Stimulated activated naive CD4-positive, alpha-beta T cell (primary cell): ENCODE data around the gene COLQ.
"Not testable (repeated sequence)": the region's sequence is repeated elsewhere in the genome, so short reads cannot be mapped to it uniquely, and the experiment has no call there.

Source experiments
- DNase-seq, 6 experiments: peaks; one replicate each; lab custom pipeline; 2025; lab: John Stamatoyannopoulos, UW

COLQ gene

DNA sequence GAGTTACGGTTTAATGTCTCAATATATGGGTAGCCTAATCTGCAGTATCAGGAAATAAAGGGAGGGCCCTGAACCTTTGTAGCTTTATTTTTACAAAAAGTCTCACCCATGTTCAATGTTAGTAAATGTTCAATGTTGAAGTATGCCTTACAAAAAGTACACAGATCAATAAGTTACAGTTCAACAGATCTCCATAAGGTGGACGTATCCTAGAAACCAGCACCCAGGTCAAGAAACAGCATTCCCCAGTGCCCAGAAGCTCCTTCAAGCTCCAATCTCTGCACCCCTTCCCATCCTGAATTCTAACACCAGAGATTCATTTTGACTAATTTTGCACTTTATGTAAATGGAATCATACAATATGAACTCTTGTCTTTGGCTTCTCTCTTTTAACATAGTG lies 31.3 kb downstream of the COLQ start:
- no peak for DNase-seq

DNA sequence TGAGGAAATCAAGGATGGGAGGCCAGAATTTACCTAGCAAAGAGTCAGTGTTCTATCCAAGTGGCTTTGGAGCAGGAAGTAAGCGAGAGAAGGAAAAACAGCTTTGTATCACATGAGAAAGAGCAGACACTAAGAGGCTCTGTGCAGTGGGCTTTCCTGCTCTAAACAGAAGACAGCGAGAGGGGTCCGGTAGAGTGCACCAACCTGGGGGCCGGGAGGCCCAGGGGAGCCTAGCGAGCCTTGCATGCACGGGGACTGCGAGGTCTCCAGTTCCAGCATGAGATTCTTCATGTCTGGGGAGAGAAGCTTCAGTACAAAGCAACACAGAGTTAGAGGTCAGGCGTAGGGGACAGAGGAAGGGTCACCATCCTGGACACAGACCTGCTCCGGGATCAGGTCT lies 33.5 kb downstream of the COLQ start:
- DNase-seq, result no peak

DNA sequence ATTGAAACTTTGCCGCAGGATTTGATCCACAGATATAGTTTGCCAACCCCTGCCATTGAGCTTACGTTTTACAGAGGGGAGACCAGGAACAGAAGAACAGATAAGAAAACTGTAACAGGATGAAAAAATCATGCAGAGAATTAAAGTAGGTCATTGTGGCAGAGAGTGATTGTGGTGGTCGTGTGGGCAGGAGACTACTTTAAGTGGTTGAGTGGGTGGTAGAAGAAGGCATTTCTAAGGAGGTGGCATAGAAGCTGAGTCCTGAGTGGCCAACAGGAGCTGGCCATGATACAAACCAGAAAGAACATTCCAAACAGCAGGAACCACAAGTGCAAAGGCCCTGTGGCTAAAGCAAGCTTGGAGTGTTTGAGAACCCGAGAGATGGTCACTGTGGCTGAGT lies 34.5 kb downstream of the COLQ start:
- DNase-seq, result no peak

DNA sequence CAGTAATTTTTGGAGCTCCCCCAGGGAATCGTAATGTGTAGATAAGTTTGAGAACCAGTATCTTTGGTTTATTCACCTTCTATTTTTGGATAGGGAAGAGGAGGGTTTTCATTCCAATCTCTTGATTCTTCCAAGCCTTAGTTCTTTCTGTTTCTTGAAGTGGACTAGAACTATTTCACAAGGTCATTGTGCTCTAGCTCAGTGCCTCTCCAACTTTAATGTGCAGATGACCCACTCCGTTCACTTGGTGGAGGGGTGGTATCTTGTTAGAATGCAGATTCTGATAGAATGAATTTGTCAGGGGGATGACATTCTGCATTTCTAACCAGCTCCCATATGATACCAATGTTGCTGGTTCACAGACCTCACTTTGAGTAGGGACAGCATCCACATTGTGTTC lies 35.5 kb downstream of the COLQ start:
- DNase-seq, result no peak

DNA sequence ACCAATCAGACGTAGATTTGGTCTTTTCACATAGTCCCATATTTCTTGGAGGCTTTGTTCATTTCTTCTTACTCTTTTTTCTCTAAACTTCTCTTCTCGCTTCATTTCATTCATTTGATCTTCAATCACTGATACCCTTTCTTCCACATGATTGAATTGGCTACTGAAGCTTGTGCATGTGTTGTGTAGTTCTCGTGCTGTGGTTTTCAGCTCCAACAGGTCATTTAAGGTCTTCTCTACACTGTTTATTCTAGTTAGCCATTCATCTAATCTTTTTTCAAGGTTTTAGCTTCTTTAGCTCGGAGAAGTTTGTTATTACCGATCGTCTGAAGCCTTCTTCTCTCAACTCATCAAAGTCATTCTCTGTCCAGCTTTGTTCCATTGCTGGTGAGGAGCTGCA lies 37.0 kb downstream of the COLQ start:
- not testable (repeated sequence) for DNase-seq

DNA sequence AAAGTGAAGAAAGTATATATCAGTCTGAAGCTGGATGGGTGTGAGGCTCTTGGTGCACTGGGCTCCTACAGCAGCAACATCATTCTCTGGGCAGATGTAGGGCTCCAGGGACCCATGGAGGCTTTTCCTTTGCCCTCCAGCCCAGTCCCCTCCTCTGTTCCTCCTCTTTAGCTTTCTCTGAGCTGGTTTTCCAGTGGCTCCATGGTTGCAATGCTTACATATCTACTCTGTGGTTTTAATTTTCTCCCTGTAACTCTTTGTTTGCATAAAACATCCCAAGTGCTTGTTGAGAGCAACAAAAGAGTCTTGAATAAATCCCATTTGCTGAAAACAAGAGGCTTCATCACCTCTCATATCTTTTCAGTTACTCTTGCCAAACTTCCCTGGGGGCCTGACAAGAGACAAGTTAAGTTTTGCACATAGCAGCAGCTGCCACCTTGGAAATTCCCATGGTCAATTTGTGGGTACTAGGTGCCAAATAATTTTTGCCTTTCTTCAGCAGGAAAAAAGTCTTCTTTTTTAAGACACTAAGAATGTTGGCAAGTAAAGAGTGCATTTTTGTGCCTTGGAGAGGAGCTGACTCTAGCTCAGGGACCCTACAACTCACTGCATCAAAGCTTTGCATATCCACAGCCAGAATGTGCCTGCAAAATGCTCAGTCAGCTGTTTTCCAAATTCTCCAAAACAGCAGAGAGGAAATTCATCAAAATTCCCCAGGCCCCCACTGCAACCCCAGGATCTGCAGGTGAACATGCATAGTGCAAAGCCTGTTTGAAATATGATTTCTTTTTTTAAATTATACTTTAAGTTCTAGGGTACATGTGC lies 41.9 kb downstream of the COLQ start:
- DNase-seq, result no peak

DNA sequence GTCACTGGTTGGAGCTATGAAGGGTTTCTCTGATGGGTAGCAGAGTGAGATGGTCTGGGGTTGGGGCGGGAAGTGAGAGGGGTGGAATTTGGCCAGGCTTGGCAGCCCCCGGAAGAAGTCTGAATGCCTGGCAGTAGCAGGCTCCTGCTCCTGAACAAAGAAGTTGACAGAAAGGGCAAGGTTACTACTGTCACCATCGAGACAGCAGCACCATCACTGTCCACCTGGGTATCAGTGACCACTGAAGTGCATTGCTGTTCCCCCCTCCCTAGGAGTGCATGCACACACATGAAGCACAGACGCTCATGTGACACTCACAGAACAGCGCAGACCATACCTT lies 42.9 kb downstream of the COLQ start:
- DNase-seq, result no peak

DNA sequence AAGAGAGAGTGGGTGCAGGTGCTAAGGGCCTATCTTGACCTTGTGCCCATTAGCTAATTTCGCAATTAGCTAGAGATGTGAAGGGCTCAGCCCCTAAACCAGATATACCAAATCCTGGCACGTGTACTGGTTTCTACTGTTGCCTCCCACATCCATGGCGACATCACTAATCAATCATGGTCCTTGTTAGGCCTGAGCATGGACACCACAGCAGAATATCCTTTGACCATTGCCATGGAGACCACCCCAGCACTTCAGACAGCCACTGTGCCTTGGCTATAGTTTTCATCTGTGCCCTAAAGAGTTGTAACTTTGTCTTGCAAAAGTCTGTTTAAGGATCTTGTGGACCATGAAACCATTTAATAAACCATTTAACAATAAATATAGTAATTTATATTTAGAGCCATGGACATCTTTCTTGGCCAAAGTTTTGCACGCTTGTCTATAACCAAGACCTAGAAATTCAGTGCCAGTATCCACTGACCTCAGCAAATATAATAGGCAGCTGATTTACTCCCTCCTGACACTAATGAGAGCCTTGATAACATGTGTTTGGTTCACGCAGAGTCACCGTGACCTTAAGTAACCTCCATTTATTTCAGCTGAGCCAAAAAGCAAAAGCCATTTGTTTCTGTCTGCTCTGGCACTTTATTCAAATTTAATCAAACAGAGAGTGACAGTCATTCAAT lies 43.4 kb downstream of the COLQ start:
- DNase-seq, result no peak

DNA sequence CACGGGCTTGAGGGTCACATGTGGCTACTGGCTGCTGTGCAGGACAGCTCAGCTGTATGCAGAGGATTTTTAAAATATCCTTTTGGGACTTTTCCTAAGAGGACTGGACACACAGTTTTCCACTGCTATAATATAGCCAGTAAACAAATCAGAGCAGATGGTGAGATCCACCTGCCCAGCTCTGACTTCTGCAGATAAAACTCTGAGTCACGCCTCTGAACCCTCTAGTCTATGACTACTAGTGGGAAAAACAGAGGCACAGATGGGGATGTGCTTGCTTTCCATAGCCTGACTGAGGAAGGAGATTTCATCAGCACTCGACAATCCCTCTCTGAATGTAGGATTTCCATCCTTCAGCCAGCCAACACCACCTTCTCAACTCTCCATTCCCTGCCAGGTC lies 45.1 kb downstream of the COLQ start:
- DNase-seq, result no peak

DNA sequence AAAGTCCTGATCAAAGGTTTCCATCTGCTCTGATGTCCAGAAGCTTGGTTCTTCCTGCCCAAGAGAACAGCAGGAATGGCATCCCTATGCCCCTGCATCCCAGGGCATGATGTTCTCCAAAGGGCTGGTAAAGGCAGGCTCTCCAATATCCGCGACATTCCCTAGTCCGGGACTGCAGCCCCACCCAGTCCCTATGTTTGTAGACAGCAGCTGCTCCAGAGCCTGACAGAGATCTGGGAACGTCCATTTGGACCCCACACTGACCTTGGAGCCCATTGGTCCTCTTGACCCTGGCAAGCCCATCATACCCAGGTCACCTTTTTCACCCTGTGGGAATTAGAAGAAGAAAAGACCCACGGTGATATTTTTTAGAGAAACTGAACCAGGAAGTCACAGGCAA lies 46.3 kb downstream of the COLQ start:
- no peak for DNase-seq

DNA sequence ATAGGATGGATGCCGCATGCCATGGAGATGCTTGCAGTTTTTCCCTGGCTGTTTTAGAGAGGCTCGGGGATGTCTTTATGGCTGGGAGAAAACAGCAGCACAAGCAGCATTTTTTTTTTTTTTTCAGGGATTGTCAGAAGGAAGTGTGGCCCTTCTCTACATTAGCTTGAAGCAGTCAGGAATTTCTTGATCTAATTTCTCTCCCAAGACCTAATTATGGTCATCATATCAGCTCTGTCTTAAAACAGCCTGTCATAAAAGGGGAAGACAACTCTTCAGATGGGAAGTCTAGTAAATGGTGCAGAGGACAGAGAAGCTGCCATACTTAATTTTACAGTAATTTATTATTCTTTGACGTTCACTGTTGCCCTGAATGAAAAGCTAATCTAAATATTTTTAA lies 49.6 kb downstream of the COLQ start:
- DNase-seq, result no peak

DNA sequence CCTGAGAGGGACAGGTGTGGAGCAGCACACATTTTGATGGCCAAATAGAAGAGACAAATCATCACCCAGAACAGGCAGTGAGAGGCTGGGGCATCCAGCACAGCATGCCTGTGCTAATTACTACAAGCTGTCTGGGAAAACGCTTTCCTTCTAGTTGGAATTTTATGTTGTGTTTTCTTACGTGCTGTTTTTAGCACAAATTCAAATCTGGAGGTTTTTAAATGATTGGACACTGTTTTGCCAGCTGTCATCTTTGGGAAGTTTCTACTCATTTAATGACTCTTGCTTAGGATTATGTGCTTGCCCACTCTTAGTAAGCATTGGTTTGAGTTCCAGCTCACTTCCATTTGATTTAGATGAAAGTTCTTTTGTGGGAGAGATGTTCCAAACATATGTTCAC lies 50.7 kb downstream of the COLQ start:
- no peak for DNase-seq

DNA sequence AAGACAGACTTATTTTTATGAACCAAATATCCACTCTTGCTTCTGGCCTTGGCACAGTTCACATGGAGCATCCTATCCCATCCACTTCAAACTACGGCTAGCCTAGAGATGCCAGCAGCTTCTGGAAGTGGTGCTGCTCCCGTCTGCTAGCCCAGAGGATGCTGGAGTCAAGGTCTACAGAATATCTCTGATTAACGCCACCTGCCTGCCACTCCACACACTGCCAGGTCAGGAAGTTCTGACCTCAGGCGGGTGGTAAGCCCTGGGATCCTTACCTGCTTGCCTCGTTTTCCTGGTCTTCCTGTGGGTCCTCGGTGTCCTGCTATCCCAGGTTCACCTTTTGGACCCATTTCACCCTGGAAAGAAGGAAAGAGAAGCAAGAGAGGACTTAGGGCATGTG lies 51.2 kb downstream of the COLQ start:
- DNase-seq, result no peak

DNA sequence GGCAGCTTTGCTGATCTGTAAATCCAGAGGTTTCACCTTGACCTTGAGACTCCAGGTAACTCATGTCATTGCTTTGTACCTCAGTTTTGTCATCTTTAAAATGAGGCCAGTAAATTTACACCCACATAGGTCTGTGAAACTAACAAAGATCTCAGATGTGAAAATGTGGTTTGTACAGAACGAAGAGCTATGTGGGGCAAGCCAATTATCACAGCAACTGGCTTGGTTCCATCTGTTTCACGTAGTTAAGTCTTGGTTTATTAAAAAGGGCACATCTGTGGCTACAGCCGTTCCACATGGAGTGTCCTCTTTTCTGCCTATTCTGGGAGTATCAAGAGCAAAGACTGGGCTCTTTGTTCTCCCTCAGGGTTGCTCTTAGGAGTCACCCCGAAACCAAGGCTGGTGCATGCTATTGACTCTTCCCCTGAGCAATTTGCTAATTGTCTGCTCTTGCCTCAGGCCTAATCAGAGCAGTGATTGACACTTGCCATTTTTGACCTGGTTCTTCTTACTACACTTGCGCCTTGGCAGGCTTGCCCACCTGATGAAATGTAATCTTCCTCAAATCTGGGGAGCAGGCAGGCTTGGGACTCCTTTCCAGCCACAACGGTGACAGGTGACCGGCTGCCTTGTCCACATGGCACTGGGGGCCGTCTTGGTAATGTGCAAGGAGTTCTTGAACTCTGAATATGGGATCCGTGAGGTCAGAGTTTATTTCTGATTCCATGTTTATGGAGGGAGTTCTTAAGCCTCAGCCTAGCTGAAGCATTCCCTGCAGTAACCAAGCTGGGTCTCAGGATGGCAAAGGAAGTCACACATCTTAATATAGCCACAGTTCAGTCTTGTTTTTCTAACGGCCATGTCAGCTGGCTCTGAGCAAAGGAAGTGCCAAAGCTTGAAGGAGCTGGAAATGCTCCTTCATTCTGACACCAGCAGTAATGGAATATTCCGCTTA lies 54.0 kb downstream of the COLQ start:
- no peak for DNase-seq

DNA sequence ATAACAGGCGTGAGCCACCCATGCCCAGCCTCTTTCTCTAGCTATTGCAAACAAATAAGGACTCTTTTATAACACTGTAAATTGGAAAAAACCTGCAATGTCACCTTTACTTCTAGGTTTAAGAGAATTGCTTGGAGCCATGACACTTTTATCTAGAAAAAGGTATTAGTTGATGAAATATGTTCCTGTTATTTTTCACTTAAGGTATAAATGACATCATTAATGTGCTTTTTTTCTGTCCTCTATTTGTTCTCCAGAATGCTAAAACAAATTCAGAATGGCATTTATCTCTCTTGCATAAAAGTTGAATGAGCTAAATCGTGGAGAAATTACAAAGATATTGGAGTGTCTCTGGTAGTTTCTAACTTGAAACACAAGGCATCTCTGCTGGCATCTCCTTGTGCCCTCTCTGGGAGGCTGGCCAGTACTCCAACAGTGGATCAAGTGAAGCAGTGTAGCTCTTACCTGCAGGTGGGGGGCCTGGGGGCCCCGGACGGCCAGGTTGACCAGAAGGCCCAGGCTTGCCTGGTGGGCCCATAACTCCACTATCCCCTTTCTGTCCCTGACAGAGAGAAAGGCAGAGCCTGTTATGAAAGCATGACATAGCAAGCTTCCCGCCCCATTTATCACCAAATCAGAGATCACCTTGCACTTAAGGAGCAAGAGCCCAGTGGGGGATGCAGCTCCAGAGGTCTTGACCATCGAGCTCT lies 55.5 kb downstream of the COLQ start:
- DNase-seq, result no peak

DNA sequence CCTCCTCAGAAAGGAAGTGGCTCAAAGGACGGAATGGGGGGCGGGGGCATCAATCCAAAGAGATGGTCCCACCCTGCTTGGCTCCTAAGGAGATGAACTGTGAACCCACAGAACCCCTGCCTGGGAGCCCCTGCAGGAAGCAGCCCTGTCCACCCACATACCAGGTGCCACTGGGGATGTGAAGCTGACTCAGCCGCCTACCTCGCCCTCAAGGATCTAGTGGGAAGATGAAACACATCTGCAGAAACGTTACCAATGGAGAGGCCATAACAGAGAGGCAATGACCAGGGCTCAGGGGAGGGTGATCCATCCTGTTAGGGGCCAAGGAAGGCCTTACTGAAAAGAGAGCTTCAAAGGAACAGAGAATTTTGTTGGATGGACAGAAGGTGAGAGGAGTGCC lies 59.1 kb downstream of the COLQ start:
- no peak for DNase-seq

DNA sequence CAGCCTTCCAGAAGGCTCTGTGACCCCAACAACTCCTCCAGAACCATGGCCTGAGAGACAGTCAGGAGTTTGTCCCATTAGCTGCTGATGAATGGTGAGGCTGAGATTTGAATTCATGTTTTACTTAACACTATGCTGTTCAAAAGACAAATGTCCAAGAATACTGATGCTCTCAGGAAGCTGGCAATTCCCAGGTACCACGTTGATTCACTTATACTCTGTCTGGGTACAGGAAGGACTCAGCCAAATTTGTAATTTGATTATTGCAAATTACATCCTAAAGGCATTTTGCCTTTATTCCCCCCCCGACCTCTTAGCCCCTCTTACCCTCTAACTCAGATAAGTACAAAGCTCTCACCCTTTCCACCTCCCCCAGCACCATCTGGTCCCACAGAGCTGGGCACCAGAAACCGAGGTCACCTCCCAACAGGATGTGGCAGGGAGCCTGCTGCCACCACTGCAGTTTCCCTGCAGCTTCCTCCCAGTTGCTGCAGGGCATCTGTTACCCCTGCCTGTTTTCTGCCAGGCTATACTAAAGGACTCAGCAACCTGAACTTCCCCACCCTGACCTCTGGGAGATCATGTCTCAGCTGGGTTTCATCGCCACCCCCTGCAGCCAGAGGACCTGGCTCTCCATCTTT lies 60.5 kb downstream of the COLQ start:
- no peak for DNase-seq

DNA sequence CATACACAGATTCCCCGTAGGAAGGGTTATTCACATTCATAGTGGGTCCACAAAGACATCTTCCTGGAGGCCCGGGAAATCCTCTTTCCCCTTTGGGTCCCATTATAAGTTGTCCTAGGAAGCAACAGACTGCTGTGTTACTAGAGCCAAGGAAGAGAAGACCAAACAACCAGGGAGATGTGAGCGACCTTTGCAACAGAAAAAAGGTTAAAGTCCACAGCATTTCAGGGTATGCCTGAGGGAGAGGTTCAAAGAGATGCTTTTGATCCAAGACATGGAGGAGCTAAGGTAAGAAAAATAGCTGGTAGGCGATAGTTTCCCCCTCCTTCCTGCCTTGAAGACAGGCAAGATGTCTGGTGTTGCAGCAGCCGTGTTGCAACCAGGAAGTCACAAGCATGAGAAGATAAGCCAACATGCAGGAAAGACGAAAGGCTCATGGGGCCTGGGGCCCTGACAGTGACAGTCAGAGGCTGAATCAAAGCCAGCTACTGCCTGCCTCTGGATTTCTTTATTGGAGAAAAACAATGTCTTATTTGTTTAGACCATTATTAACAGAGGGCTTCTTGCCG lies 63.2 kb downstream of the COLQ start:
- no peak for DNase-seq

DNA sequence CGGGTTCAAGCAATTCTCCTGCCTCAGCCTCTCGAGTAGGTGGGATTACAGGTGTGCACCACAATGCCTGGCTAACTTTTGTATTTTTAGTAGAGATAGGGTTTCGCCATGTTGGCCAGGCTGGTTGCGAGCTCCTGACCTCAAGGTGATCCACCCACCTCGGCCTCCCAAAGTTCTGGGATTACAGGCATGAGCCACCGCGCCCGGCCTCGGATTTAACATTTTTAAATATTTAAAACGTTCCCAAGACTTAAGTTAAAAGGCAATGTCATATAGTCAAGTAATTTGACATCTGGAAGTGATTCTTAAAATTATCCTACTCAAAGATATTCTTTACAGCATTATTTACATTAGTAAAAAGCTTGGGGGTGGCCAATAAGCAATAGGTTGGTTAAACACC lies 64.6 kb downstream of the COLQ start:
- DNase-seq, result not testable (repeated sequence)

DNA sequence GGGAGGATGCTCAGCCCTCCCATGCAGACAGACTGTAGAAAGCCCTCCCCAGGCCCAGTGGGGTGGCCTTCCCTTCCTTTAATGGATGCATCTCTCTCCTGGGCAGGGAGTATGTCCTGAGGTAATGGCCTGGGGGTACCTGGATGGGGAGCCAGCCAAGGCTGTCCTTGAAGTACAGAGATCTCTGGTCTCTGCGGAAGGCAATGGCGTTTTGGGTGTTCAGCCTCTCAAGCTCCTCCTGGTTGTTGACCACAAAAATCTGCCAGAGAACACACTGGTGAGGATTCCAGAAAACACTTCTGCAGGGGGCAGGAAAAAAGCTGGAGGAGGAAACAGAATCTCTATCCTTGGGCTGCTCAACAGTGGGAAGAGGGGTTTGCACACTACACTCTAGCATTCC lies 65.2 kb downstream of the COLQ start:
- no peak for DNase-seq

DNA sequence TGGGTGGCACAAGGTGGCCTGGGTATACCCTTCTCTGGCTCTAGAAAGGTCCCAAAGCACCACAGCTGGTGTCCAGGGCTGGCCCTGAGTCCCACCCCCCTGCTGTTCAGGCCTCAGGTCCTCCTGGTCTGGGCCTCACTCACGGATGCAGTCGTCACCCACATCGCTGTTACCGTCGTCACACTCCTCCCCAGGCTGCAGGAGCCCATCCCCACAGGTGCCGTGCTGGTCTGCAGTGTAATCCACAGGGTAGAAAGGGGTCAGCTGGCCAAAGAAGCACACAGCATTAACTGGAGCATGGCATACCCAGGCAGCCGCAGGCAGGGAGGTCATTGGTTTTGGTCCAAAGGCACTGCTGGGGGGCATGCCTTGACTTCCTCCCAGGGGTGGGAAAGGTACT lies 65.8 kb downstream of the COLQ start:
- DNase-seq, result no peak
